GM21447 (cell line): ENCODE results near the gene AMBRA1.
"Not testable (repeated sequence)": the region's sequence is repeated elsewhere in the genome, so short reads cannot be mapped to it uniquely, and the experiment has no call there.

Experiments used
- ATAC-seq: cut with Tn5 transposase; IDR thresholded peaks from one replicate; pipeline ENCODE4 v1.9.1; 2021; ENCODE audit not compliant: unreplicated experiment

The AMBRA1 gene

GRCh38 chr11:46372086-46372485, 221.7 kb downstream of the AMBRA1 start:
- ATAC-seq, result no peak

DNA sequence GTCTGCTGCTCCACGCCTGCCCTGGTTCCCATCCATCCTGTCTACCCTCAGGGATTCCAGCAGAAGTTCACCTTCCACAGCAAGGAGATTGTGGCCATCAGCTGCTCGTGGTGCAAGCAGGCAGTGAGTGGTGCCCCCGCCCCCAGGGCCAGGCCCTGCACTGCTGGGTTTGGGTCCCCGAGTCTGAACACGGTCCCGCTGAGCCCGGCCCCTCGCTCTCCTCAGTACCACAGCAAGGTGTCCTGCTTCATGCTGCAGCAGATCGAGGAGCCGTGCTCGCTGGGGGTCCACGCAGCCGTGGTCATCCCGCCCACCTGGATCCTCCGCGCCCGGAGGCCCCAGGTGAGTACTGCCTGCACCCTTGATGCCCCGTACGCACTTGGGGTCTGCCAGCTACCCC, 222.6 kb downstream of the AMBRA1 start:
- ATAC-seq, result not testable (repeated sequence)

- ATAC-seq, result no peak
Observed at GRCh38 chr11:46370253-46370652, 223.6 kb downstream of the AMBRA1 start.

GRCh38 chr11:46369458-46370152, 224.2 kb downstream of the AMBRA1 start:
- ATAC-seq, result no peak

GRCh38 chr11:46367916-46368267, 225.9 kb downstream of the AMBRA1 start:
- no peak for ATAC-seq

DNA sequence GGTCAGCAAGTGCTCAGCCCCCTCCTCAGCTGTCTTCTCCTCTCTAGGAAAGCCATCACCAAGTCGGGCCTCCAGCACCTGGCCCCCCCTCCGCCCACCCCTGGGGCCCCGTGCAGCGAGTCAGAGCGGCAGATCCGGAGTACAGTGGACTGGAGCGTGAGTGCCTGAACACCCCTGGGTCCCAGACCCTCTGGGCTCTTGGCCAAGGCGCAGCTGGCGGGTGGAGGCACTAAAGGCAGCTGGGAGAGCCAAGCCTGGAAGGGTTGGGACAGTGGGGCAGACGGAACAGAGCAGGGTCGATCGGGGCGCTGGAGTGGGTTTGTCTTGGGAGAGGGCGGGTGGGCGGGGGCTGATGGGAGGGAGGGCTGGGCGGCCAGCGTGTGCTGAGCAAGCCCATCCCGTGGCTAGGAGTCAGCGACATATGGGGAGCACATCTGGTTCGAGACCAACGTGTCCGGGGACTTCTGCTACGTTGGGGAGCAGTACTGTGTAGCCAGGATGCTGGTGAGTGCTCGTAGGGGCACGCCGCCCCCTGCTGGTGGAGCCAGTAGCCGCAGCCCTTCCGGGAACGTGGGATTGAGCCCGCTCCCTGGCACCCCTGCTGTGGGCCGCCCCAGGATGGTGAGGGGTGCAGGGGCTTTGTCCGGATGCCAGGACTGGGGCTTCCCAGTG, 226.4 kb downstream of the AMBRA1 start:
- peak; percentile 52 for ATAC-seq

- no peak for ATAC-seq
Observed at GRCh38 chr11:46366661-46367161, 227.1 kb downstream of the AMBRA1 start.

GRCh38 chr11:46366260-46366659, 227.6 kb downstream of the AMBRA1 start:
- ATAC-seq, result no peak

DNA sequence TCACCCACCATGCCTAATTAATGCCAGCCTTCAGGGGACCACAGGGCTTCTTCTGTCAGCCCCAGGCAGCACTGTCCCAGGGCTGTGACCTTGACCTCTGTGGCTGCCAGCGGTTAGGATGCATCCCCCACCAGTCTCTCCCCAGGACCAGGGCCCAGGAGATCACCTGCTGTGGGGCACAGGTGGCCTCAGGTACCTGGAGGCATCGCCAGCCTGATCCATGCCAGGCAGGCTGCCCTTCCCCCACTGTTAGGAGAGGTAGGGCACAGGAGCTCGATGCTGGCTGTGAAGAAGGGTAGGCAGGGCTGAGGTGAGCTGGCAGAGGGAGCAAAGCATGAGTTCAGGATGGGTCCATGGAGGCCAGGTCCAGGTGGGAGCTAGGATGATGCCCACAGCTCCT, 229.0 kb downstream of the AMBRA1 start:
- ATAC-seq, result no peak

DNA sequence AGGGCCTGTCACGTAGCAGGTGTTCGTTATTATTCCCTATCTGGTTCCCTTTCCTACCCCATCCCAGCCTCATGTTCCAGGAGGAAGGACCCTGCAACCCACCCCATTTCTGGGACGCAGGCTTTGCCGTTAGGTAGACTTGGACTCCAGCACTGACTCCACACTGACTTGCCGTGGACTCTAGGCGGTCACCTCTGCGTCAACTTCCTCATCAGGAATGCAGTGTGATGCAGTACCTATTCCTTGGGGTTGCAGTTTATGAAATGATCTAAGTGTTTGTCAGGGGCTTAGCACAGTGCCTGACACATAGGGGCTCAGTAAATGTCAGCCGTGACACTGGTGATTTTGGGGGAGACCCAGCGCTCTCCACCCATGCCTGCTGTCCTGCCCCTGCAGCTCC, 229.8 kb downstream of the AMBRA1 start:
- no peak for ATAC-seq

DNA sequence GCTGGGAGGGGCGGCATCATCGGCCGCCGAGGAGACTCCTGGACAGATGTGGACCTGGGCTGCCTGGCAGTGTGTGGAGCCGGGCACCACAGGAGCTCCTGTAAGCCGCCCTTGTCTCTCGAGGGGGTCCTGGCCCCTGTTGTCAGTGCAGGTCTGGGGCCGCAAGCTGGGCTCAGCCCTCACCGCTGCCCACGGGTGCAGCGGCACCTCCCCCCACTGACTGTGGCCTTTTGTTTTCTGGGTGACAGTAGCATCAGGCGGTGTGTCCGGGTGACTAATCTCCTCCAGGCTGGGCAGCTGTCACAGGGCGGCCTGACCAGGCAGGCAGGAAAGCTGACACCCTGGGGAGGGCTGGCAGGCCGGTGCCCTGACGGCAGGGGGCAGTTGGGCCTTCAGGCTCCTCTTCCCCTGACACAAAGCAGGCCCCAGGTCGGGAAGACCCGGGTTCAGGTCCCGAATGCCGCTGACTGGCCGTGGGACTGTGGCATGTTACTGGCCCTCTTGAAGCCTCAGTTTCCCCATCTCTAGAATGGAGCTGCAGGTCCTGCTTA, 230.3 kb downstream of the AMBRA1 start:
- no peak for ATAC-seq

DNA sequence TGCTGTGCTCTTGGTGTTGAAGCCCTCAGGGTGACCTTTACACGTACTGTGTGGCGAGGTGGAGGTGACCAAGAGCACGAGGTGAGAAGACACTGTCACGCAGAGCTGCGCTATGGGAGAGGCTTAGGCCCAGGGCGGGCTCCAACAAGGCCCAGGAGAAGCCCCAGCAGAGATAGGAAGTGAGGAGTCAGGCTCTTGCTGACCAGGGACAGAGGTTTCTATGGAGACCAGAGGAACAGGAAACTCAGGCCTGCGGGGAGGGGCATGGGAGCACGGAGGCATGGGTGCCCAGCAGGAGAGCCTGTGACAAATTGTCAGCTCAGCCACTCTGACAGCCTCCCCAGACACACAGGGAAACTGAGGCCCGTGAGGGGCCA, 230.8 kb downstream of the AMBRA1 start:
- no peak for ATAC-seq

DNA sequence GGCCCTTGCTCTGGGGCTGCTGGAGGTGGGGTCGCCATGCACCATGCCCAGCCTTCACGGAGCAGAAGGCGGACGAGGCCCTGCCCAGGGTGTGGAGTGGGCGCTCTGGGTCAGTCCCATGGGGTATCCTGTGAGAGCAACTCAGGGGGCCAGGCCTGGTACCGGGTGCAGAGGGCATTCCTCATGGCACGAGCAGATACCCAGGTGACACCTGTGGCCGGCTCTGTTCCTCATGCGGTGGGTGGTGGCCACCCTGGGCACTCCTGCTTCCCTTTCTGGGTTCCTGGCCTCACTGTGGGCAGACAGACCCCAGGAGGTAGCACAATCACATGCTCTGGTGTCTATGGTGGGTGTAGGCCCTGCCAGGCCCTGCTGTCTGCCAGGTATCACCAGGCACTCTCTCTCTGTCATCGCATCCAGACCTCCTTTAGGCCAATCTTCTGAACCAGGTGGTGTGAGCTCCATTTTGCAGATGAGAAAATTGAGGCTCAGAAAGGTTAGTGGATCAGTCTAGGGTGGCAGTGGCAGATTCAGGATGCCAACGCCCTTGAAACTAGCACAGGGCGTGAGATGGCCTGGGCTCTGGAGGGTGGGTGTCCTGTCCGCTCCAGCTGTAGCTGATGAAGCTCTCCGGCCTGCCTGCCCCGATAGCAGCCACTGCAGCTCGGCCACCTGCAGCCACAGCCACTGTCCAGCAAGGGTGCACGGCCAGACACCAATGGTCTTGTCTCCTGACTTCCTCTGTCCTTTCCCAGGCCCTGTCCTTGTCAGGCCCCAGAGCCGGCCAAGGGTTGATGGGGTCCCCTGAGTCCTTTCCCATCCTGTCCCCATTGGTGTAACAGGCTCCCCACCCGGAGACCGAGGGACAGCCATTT, 231.4 kb downstream of the AMBRA1 start:
- no peak for ATAC-seq

- peak; percentile 95 for ATAC-seq
Observed at GRCh38 chr11:46361283-46362155, 232.3 kb downstream of the AMBRA1 start.

GRCh38 chr11:46360878-46361277, 232.9 kb downstream of the AMBRA1 start:
- peak; percentile 25 for ATAC-seq

DNA sequence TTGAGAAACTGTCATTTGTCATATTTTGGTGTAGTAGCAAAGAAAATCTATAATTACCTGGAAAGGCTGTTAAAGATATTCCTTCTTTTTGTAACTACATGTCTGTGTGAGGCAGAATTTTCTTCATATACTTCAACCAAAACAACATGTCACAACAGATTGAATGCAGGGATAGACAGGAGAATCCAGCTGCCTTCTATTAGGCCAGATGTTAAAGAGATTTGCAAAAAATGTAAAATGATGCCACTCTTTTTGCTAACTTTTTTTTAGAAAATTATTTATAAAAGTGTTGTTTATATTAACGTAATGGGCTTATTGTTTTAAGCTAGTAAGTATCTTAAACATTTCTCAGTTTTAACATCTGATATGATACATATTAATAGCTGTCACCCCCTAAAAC, 233.9 kb downstream of the AMBRA1 start:
- ATAC-seq, result no peak

DNA sequence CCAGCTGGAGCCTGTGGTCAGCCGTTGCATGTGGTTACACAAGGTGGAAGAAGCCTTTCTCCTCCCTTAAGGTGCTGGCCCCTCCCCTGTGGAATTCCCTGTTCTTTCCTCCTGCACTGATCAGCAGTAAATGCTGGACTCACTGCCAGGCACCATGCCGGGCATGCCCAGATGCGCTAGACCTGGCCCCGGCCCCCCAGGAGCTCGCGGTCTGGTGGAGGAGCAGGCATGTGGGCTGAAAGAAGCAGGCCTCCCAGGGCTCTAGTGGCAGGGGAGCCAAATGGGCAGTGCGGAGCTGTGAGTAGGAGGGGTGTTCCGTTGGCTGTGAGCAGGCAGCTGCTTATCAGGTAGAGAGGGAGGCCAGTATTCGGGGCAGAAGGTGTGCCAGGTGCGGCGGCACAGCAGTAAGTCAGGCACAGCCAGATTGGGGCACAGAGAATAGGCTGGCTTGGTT, 236.3 kb downstream of the AMBRA1 start:
- ATAC-seq, result no peak

DNA sequence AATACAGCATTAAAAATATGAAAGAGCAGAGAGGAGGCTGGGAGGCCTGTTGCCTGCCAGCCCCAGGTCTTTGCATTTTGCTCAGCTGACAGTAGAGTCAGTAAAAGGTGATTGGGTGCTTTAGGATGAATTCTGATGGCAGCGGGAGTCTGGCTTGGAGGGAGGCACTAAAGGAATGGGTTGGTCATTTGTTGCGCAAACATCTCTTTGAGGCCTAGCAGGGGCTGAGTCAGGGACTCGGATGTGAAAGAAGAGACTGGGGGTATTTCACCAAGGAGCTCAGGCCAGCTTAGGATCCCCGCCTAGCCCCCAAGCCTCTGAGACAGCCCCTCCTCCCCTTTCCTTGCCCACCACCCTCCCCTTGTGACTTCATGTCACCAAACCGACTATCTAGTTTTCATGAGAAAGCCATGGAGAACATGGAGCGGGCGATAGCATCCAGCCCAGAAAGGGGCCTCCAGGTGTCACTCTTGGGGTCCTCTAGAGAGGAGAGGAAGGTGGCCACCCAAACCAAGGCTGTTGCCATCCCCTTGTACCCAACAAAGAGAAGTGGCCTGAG, 236.8 kb downstream of the AMBRA1 start:
- no peak for ATAC-seq

DNA sequence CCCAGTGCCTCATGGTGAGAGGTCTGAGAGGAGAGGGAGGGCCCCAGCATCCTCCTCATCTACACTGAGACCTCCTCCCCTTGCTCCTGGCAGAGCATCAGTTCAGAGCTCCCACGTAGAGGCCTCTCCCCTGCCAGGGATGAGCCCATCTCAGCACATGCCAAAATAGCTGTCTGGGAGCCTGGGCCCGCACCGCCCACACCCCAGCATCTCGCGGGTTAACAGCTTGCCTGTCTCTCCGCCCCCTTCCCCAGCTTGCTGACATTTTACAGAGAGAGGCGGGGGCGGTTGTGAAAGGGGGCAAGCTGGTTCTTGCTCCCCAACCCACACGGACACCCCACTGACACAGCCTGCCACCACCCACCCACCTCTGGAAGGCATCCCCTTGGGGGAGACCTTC, 240.1 kb downstream of the AMBRA1 start:
- ATAC-seq, result no peak
